ENCODE measurements around the gene MNX1.

GRCh38 chr7:157006829-157007469, 3.5 kb downstream of the MNX1 start:
- TF ChIP-seq CTCF (IDR thresholded peaks at IDR 0.05) (no peak), POLR2AphosphoS5 (IDR thresholded peaks at IDR 0.05) (no peak)
